GM12865 (cell line): ENCODE data around the gene WDR87.
A peak's percentile ranks its signal among the peaks of the same experiment; 100 is the strongest.
"Not testable (repeated sequence)": the region's sequence is repeated elsewhere in the genome, so short reads cannot be mapped to it uniquely, and the experiment has no call there.

ENCODE experiments used
- DNase-seq: peaks from one replicate; pipeline ENCODE4 v3.0.0; 2010; ENCODE audit warnings: low read depth
- H3K4me3 ChIP-seq: 2 replicates; pipeline ENCODE4 v1.5.1; 2011; ENCODE audit warnings: mild to moderate bottlenecking, low read depth, low read length, control low read depth
- CTCF ChIP-seq: IDR thresholded peaks from 2 replicates; pipeline ENCODE4 v1.5.1; 2011; ENCODE audit warnings: low read length, control low read depth, low read depth, inconsistent platforms; ENCODE audit not compliant: insufficient read depth; ENCODE audit errors: missing control alignments

Gene WDR87

GRCh38 chr19:37925212-37925611 is 18.8 kb upstream of the WDR87 start:
- no peak overlapping the region for H3K4me3 ChIP-seq
- TF ChIP-seq CTCF, result no peak

DNA sequence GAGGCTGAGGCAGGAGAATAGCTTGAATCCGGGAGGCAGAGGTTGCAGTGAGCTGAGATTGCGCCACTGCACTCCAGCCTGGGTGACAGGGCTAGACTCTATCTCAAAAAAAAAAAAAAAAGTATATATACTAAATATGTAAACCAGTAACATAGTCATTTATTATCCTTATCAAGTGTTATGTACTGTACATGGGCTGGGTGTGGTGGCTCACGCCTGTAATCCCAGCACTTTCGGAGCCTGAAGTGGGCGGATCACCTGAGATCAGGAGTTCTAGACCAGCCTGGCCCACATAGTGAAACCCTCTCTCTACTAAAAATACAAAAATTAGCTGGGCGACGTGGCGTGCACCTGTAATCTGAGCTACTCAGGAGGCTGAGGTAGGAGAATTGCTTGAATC is 18.2 kb upstream of the WDR87 start:
- not testable (repeated sequence) for DNase-seq, H3K4me3 ChIP-seq

More at GRCh38 chr19:37925212-37925611, 18.8 kb upstream of the WDR87 start:
- no peak for DNase-seq

DNA sequence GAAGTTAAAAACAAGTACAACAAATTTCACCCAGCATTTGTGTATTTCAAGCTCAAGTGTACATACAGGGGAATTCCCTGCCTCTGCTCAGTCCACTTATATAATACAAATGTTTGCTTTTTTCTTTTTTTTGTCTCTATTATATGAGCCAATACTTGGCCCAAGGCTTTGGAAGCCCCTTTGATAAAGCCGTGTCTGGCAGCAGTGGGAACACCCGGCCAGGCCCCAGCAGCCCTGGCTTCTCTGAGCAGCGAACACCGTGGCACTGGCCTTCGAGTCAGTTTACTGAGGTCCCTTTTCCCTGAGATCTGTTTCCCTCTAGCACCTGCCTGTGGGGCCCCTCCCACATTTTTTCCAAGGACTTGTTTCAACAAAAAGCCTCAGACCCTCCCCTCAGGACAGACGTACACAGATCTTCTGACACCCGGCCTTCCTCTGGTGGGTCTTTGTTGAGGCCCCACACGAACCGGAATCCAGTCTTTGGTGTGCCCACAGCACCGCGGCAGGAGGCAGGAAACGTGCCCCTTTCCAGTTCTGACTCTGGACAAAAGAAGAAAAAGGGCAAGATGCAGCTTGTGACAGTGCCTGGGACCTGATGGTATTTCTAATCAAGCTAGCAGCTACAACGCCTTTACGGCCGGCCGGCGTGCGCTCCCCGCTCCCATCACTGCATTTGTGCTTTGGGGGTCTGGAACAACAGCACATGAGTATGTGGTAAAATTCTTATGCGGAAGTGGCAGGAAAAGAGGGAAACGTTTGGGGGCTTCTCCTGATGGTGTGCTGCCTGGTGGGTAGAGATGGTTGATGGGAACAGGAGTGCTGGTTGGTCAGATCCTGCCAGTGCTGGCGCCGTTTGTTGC is 14.4 kb upstream of the WDR87 start:
- peak; percentile 59 for DNase-seq
- H3K4me3 ChIP-seq, result peak overlapping the region; percentile 58
- no peak for TF ChIP-seq CTCF

DNA sequence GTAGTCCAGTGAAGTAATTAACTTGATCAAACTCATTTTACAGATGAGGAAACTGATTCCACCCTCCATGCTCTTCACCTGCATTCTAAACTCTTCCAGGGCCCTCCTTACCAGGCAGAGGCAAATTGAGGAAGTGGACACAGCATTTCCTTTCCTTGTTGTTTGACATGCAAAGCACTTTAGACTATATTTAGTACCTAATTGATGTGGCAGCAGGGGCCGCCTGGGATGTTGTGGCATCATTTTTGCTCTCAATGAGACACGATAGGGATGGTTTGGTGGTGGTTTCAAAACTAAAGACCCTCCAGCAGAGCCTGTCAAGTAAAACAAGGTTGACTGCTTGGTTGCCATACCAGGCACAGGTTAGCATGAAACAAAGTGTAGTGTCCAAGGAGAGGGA is 8.5 kb upstream of the WDR87 start:
- peak overlapping the region; percentile 82 for H3K4me3 ChIP-seq
- TF ChIP-seq CTCF, result no peak
- peak; percentile 87 for DNase-seq

DNA sequence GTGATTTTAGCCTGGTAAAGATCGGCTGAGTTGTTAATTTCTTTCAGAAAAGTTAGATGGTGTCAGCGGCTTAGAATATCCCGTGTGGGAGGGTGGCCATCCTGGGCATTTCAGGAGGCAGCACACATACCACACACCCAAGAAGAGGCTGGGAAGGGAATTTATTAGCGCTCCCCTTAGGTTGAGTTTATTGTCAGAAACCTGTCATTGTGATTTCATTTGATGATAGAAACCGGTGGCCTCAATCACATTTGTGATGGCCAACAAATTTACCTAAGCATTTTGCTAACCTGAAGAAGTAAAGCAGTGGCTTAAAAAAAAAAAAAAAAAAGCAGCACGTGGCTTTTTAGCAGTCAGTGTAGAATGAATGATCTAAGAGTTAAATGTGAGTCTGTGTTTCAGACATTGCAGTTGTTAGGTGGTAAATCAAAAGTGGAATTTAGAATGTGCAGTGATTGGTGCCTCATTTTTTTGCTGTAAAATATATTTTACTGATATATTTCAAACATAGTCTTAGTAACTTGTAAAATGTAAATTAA is 3.3 kb upstream of the WDR87 start:
- no peak for DNase-seq
- no peak for TF ChIP-seq CTCF

DNA sequence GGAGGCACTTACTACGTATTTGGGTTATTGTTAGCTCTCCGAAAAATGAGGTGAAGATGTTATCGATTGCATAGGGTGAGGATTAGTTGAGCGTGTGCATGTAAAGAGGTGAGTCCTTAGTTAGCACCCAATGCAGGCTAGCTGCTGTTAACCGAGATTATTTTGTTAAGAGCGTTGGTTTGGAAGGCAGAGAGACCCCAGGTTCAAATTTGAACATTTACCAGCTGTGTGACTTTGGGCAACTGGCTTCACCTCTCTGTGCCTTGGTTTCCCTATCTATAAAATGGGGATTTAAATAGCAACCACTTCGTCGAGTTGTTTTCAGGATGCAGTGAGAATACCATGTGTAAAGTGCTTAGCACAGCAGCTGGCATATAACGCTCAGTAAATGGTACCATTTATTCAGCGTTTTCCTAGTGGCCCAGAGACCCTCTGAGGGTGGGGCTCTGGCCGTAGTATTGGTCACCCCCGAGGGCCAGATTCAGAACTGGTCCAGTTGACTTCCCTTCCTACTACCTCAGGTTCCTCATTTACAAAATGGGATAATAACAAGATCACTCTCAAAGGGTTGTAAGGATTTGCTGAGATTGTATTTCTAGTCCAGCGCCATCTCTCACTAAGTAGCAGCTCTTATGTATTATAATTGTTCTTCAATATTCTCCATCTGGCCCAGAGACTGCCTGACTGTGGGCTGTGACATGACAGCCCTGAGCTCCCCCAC is 1.5 kb upstream of the WDR87 start:
- no peak for DNase-seq
- no peak for TF ChIP-seq CTCF
- peak overlapping the region; percentile 90 for H3K4me3 ChIP-seq

More for the DNA sequence above, 3.3 kb upstream of the WDR87 start:
- peak overlapping the region; percentile 90 for H3K4me3 ChIP-seq
